ENCODE data around the gene FLRT2.

DNA sequence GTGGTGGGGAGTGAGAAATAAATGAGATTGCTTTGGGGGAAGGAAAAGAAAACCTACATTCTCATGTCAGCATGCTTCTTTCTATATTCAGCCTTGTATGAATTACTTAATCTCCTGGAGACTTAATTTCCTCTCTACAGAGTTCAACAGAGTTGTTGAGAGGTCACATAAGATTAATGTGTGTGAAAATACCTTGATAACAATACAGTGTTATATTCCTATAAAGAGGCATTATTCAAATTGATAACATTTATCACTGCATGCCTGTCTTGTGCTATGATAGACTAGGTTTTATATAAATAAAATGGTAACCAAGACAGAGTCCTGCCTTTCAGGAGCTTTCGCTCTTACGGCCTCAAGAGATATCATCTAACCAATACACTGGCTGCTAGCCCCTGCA is 9.6 kb downstream of the FLRT2 start:
- TF ChIP-seq, protein P1, sequence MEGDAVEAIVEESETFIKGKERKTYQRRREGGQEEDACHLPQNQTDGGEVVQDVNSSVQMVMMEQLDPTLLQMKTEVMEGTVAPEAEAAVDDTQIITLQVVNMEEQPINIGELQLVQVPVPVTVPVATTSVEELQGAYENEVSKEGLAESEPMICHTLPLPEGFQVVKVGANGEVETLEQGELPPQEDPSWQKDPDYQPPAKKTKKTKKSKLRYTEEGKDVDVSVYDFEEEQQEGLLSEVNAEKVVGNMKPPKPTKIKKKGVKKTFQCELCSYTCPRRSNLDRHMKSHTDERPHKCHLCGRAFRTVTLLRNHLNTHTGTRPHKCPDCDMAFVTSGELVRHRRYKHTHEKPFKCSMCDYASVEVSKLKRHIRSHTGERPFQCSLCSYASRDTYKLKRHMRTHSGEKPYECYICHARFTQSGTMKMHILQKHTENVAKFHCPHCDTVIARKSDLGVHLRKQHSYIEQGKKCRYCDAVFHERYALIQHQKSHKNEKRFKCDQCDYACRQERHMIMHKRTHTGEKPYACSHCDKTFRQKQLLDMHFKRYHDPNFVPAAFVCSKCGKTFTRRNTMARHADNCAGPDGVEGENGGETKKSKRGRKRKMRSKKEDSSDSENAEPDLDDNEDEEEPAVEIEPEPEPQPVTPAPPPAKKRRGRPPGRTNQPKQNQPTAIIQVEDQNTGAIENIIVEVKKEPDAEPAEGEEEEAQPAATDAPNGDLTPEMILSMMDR (IDR thresholded peaks at IDR 0.05), result no peak
- TF ChIP-seq POLR2A (IDR thresholded peaks at IDR 0.05), result no peak

All from adrenal gland (tissue), 5 donors.